ENCODE results near the gene CAMTA1.

DNA sequence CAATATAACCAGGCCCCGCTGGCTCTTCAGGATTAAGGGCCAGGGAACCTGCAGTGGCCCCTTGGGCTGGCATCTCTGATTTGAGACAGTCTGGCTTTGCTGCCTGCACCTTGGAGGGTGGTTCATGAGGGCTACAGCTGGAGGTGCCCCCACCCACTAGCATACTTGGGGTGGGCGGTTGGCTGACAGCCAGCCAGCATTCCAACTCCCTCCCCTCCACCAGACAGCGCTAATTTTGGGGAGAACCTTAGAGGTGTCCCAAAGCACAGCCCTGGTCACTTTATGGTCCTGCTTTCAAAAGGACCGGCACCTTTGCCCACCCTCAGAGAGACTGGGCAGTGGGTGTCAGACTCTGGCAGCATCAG lies 805.2 kb downstream of the CAMTA1 start:
- no peak for TF ChIP-seq CTCF (IDR thresholded peaks at IDR 0.05)
- TF ChIP-seq EZH2phosphoT487 (IDR thresholded peaks at IDR 0.05): no peak
- TF ChIP-seq EZH2 (IDR thresholded peaks at IDR 0.05): no peak

All from neural progenitor cell (in vitro differentiated cells).